GM12874 (cell line): Measurements from ENCODE around the gene MYH6.

Experiments
- TF ChIP-seq, protein P1 (sequence below): IDR thresholded peaks from 2 replicates; pipeline ENCODE4 v1.5.1; 2011; ENCODE audit warnings: low read depth, mild to moderate bottlenecking, control low read depth, low read length, moderate library complexity; ENCODE audit not compliant: insufficient read depth

Gene MYH6

DNA sequence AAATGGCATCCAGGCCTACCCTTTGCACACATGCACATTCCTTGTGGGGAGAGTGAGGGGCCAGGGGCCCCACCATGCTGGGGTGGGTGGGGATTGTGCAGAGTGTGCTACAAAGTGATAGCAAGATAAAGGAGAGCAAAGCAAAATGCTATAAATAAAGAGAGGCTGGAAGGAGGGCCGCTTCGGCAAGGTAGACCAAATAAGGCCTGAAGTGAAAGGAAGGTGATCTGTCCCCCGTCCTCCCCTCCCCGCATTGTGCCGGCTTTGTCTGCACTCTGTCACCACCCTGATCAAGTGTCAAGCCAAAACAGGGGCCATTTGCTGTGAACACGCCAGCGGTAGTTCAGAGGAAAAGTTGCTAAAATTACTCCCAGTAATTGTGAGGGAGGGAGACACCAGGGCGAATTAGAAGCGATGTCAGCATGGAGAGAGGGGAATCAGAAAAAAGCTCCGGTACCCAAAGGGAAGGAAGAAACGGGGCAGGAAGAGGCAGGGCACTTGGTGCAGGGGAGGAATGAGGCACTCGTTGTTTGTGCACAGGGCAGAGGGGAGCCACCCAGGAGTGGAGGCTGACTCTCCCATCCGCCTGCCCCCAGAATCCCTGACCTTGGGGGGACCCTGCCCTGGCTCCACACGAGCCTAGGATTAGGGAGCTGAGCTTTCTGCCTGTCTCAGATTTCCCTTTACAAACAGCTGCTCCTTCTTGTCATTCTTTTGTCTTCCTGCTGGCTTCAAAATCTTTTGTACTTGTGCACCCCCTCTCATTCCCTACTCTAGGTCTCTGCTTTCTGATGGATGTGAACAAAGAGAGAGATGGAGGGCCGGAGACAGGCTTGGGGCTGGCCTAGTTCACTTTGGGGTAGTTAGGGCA lies 30.3 kb upstream of the MYH6 start:
- TF ChIP-seq, protein P1, sequence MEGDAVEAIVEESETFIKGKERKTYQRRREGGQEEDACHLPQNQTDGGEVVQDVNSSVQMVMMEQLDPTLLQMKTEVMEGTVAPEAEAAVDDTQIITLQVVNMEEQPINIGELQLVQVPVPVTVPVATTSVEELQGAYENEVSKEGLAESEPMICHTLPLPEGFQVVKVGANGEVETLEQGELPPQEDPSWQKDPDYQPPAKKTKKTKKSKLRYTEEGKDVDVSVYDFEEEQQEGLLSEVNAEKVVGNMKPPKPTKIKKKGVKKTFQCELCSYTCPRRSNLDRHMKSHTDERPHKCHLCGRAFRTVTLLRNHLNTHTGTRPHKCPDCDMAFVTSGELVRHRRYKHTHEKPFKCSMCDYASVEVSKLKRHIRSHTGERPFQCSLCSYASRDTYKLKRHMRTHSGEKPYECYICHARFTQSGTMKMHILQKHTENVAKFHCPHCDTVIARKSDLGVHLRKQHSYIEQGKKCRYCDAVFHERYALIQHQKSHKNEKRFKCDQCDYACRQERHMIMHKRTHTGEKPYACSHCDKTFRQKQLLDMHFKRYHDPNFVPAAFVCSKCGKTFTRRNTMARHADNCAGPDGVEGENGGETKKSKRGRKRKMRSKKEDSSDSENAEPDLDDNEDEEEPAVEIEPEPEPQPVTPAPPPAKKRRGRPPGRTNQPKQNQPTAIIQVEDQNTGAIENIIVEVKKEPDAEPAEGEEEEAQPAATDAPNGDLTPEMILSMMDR: no peak

DNA sequence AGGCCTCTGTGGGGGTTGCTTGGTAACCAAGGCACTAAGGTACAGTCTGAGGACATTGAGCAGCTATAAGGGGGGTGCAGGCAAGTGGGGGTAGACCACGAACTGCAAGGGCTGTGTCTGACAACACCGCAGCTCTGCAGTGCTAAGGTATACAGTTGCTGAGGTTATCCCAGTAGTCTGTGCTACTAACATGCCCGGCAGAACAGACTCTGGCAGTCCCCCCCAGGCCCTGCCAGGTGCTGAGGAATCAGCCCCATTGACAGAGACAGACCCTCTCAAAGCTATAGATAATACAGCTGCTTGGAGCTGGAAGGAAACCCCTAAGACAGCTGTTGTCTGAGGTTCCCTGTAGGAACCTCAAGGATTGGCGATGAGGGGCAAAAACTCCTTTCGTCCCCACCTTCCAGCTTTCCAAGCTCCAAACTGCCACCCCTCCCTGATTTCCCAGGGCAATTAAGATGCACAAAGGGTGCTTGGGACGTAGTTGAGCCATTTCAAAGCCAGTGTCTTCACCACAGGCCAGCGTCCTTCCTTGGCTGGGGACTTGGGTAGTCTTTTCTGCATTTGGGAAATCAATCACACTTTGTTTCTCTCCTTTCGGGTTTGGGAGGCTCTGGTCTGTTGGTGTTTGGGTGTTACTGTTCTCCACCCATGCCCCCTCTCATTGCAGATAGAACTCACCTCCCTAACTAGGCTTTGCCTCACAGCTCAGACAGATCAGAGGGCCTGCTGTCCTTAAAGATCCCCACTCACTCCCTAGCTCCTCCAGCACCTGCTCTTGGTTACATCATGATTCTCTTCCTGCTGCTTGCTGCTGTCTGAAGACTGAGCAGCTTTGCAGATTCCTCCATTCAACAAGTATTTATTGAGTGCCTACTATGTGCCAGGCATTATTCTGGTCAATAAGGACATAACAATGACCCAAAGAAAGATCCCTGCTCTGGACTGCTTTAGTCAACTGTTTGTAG lies 29.3 kb upstream of the MYH6 start:
- TF ChIP-seq, protein P1: no peak

DNA sequence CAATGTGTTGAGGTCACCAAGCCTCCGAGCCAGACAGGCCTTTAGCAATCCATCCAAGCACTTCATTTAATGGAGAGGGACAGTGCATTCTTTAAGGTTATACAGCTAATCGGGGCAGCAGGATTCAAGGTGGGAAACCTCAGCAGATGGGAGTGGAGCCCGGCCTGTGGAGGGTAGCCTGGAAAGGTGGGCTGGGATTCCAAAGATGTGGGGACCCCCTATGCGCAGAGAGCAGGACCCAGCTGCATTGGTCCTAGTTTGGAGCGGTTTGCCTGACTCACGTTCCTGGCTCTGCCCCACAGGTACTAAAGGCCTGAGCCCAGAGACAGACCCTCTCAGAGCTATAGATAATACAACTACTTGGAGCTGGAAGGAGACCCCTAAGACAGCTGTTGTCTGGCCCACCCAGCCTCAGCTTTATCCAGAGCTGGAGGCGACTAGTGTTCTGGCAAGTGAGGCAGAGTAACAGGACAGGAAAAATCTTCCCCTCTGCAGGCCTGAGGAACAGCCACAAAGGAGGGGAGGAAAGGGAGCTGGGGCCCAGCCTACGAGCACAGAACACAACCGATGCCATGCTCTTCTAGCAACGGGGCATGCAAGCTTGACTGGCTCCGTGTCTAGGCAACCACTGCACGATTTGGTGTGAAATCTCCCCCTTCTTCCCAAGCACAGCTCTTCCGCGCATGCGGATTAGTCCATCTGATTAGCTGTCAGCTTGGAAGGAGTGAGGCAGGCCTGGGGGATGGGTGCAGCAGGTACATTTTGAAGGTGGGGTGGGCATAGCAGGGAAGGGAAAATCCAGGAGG lies 28.5 kb upstream of the MYH6 start:
- TF ChIP-seq, protein P1: no peak

DNA sequence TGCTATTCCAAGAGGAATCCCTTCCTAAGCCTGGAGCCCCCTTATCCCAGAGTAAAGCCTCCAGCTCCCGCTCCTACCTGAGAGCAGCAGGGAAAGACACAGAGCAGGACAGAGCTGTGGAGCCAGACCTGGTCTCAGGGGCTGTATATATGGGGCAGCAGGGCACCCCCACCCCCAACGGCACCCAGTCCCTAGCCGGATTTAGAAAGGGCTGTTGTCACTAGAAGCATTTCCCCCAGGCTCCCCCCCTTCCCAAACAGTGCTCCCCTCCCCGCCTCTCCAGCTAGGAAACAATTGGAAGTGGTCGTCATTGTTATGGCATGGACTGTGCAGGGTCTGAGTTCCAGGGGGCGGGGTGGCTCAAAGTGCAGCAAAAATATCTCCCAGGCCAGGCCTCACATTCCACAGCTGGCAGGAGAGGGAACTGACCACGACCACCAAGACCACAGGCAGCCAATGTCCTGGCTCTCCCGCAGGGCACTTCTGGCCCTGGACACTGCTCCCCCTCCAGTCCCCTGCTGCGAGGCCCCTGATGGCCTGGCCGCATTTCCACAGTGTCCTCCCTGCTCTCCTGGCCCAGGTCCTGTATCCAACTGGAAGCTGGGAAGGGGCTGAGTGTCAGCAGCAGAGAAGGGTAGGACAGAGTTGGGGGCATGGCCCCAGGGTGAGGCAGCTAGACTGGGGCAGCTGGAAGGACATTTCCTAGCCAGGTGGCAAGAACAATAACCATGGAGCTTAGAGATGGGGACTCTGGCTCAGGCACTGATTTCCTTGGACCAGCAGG lies 27.7 kb upstream of the MYH6 start, which contains the start of gene MYH7:
MYH7 (minus strand) TSS at position 118 of the 784 bp plus-strand sequence. CDS start 1,928 bp downstream, outside the sequence.
- TF ChIP-seq, protein P1: no peak

DNA sequence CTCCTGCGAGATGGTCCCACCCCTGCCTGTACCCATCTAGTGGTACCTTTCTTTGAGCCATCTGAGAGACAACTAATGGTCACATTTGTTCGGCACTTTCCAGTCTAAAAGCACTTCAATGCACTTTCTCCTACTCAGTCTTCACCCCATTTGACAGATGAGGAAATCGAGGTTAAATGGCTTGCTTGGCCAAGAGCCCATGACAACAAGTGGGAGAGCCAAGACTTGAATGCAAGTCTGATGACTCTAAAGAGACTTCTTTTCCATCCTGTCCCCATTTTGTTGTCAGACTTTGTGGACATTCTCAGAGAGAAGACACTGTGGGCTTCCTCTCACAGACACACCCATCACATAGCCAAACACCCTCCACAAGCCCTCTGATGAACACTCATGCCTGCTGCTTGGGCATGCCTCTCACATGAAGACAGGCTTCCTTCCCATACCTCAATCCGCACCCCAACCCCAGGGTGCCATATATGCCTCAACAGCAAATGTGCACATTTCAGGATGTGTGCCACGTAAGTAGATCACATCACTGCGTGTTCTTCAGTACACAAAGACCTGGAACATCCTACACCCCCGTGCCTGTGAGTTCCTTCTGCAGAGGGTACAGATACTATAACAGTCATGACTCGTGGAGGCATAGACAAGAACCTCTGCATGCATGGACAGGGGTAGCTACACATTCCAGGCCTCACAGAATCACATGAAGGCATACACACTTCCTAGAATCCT lies 26.6 kb upstream of the MYH6 start:
- TF ChIP-seq, protein P1: no peak

DNA sequence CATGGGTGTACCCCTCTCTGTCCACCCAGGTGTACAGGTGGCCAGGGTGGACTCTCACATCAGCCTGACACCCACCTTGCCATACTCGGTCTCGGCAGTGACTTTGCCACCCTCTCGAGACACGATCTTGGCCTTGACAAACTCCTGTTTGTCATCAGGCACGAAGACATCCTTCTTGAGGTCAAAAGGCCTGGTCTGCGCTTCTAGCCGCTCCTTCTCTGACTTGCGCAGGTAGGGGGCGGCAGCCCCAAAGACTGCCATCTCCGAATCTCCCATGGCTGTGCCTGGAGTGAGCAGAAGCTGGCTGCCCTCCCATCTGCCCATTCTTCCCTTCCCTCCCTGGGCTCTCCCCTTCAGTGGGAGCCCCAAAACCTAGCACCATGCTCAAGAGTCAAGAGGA lies 25.4 kb upstream of the MYH6 start:
- TF ChIP-seq, protein P1: no peak
